Measurements from ENCODE around the gene EXOSC5. TPM values are rescaled to one million over a fixed set of nuclear protein-coding genes. Genes with fewer than 3 reads are reported as not detected.

The EXOSC5 gene
- total and polyA plus RNA-seq, 2 of the 13 experiments (the other 11 are each of a cell fraction or from before 2014, with no cell fraction given): 24.1 to 26.5 TPM

DNA sequence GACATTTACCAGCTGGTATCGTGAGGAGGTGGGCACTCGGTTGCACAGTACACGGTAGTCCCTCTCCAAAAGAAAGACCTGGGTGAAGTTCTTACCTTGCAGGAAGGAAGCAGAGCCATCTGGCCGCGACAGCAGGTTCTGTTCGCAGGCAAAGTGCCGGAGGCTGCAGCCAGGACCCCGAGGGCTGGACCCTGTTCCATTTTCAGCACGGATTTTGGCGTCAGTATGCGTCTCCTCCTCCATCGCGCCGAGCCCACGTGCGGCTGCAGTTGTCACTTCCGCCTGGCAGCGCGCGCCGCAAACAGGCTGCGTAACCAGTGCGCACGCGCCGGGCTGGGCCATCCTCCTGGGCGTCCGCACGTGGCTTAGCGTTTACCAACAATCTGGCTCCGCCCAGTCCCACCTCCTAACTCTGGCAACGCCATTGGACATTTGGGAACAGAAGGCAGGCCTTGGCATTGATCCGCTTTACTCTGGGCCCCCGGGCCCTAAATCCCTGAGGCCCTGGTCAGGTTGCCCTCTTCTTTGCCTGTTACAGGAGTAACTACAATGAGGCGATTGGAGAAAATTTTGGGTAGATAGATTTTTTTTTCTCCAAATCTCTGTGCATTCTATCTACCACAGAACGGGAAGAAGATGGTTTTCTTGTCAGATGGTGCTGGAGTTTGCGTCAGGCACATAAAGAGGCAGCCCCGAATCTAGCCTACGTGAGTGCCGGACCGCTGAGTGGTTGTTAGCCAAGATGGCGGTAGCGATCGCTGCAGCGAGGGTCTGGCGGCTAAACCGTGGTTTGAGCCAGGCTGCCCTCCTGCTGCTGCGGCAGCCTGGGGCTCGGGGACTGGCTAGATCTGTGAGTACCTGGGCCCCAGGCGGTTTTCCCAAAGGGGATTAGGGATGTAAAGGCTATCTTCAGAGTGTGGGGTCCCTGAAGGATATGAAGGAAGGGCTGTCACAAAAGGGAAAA lies at the start of gene EXOSC5, which contains the start of gene BCKDHA (continued):
- TF ChIP-seq GATAD1 (CRISPR knock-in tag; IDR thresholded peaks at IDR 0.05) (peak; percentile 92), SP2 (CRISPR knock-in tag; IDR thresholded peaks at IDR 0.05) (peak; percentile 79), THAP11 (CRISPR knock-in tag; IDR thresholded peaks at IDR 0.05) (peak; percentile 91), JDP2 (CRISPR knock-in tag; IDR thresholded peaks at IDR 0.05; ENCODE audit: borderline replicate concordance) (no peak), CHD2 (IDR thresholded peaks at IDR 0.05; ENCODE audit: low read depth, low read length) (no peak), ZNF317 (CRISPR knock-in tag; IDR thresholded peaks at IDR 0.05) (peak; percentile 66; the same call in 1 of the 2 replicates), ZSCAN21 (CRISPR knock-in tag; IDR thresholded peaks at IDR 0.05; ENCODE audit: borderline replicate concordance) (no peak), ZBTB33 (CRISPR knock-in tag; IDR thresholded peaks at IDR 0.05) (no peak), KDM1A (CRISPR knock-in tag; IDR thresholded peaks at IDR 0.05) (no peak), MAFF (IDR thresholded peaks at IDR 0.05; ENCODE audit: low read depth, low read length) (no peak), RFX5 (IDR thresholded peaks at IDR 0.05; ENCODE audit: low read depth, low read length) (peak; percentile 24; the same call in 1 of the 2 replicates), TEAD2 (CRISPR knock-in tag; IDR thresholded peaks at IDR 0.05) (no peak), RAD51 (IDR thresholded peaks at IDR 0.05; ENCODE audit: borderline replicate concordance) (peak; percentile 42; the same call in 1 of the 2 replicates), NCOA5 (CRISPR knock-in tag; IDR thresholded peaks at IDR 0.05) (0 out of 2 replicates have a peak, but pooled peaks have one; percentile 25), ONECUT2 (CRISPR knock-in tag; IDR thresholded peaks at IDR 0.05) (peak; percentile 90), TCF7 (IDR thresholded peaks at IDR 0.05; ENCODE audit: low read depth) (no peak), CEBPG (CRISPR knock-in tag; IDR thresholded peaks at IDR 0.05) (peak; percentile 33), ZMYM2 (CRISPR knock-in tag; IDR thresholded peaks at IDR 0.05) (no peak), AGO1 (IDR thresholded peaks at IDR 0.05; ENCODE audit: low read depth, low read length, poor library complexity, severe bottlenecking) (peak; percentile 65), ZNF235 (CRISPR knock-in tag; IDR thresholded peaks at IDR 0.05; ENCODE audit: borderline replicate concordance) (no peak), FOXO1 (CRISPR knock-in tag; IDR thresholded peaks at IDR 0.05) (peak; percentile 67), IKZF1 (IDR thresholded peaks at IDR 0.05) (no peak), FOXP1 (IDR thresholded peaks at IDR 0.05) (peak; percentile 71), FOXP1 (CRISPR knock-in tag; IDR thresholded peaks at IDR 0.05) (peak; percentile 83), SMARCC2 (IDR thresholded peaks at IDR 0.05) (no peak), CREB1 (IDR thresholded peaks at IDR 0.05) (peak; percentile 40; the same call in 1 of the 2 replicates), CREB1 (CRISPR knock-in tag; IDR thresholded peaks at IDR 0.05) (peak; percentile 88)
- TF ChIP-seq, protein P1, sequence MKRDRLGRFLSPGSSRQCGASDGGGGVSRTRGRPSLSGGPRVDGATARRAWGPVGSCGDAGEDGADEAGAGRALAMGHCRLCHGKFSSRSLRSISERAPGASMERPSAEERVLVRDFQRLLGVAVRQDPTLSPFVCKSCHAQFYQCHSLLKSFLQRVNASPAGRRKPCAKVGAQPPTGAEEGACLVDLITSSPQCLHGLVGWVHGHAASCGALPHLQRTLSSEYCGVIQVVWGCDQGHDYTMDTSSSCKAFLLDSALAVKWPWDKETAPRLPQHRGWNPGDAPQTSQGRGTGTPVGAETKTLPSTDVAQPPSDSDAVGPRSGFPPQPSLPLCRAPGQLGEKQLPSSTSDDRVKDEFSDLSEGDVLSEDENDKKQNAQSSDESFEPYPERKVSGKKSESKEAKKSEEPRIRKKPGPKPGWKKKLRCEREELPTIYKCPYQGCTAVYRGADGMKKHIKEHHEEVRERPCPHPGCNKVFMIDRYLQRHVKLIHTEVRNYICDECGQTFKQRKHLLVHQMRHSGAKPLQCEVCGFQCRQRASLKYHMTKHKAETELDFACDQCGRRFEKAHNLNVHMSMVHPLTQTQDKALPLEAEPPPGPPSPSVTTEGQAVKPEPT (CRISPR knock-in tag; IDR thresholded peaks at IDR 0.05; ENCODE audit: low read depth): no peak
- TF ChIP-seq, protein P2, sequence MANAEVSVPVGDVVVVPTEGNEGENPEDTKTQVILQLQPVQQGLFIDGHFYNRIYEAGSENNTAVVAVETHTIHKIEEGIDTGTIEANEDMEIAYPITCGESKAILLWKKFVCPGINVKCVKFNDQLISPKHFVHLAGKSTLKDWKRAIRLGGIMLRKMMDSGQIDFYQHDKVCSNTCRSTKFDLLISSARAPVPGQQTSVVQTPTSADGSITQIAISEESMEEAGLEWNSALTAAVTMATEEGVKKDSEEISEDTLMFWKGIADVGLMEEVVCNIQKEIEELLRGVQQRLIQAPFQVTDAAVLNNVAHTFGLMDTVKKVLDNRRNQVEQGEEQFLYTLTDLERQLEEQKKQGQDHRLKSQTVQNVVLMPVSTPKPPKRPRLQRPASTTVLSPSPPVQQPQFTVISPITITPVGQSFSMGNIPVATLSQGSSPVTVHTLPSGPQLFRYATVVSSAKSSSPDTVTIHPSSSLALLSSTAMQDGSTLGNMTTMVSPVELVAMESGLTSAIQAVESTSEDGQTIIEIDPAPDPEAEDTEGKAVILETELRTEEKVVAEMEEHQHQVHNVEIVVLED (CRISPR knock-in tag; IDR thresholded peaks at IDR 0.05; ENCODE audit: borderline replicate concordance): peak; percentile 92
